Stomach (tissue), 9 donors: ENCODE results near the gene TBPL1. TPM values are rescaled to one million over a fixed set of nuclear protein-coding genes. Genes with fewer than 3 reads are reported as not detected.

Source experiments
- DNase-seq, 2 donors: peaks; one replicate each; pipeline versions ENCODE4 v3.0.0 to v3.0.0-alpha.2; 2013 to 2019
- H3K27ac ChIP-seq, 5 donors: fragments of 200-600 bp in 4 of 5; sonication (generic) in 4 of 5; one replicate each; pipeline ENCODE4 v1.5.1; 2013 to 2019; ENCODE audit warnings: mild to moderate bottlenecking in 1 of 5, moderate library complexity in 1 of 5
- H3K27me3 ChIP-seq, 3 donors: fragments of 200-600 bp; sonication (generic); one replicate each; pipeline ENCODE4 v1.5.1; 2017 to 2019; ENCODE audit warnings: mixed run types in 1 of 3
- H3K36me3 ChIP-seq, 4 donors: fragments of 200-600 bp; sonication (generic); 1 replicate in 3 of 4; 2 replicates in 1 of 4; pipeline ENCODE4 v1.5.1; 2016 to 2019
- H3K4me1 ChIP-seq, 4 donors: fragments of 200-600 bp; sonication (generic); one replicate each; pipeline ENCODE4 v1.5.1; 2016 to 2019
- H3K4me3 ChIP-seq, 4 donors: fragments of 200-600 bp; sonication (generic) in 3 of 4; one replicate each; pipeline ENCODE4 v1.5.1; 2016 to 2019; ENCODE audit warnings: mild to moderate bottlenecking in 1 of 4
- H3K9me3 ChIP-seq, 4 donors: fragments of 200-600 bp; sonication (generic); one replicate each; pipeline ENCODE4 v1.5.1; 2016 to 2019
- EP300 ChIP-seq: sonication (generic); formaldehyde crosslinking; IDR thresholded peaks from one replicate; pipeline ENCODE4 v1.6.1; 2017; ENCODE audit warnings: antibody characterized with exemption
- POLR2A ChIP-seq, 4 donors: fragments of 450-650 bp; IDR thresholded peaks; one replicate each; pipeline ENCODE4 v1.6.1; 2016; ENCODE audit warnings: antibody characterized with exemption in 4 of 4, control low read depth in 2 of 4, mild to moderate bottlenecking in 1 of 4, moderate library complexity in 1 of 4
- POLR2AphosphoS5 ChIP-seq, 3 donors: sonication (generic); formaldehyde crosslinking; IDR thresholded peaks; one replicate each; pipeline ENCODE4 v1.6.1; 2016; ENCODE audit warnings: antibody characterized with exemption in 3 of 3
- WGBS, 5 donors: extraction: QIAGEN DNeasy Blood & Tissue Kit in 3 of 5; methylation state at CpG; one replicate each; pipeline versions ENCODE4 v1.1.5 to v1.1.7; 2013 to 2018; 5-methylcytosine and 5-hydroxymethylcytosine counted together
- intact Hi-C: fragments of 100-400 bp; cut with DNase I; formaldehyde crosslinking; loops from one replicate; pipeline ENCODE4 v1.15.1; 2023; ENCODE audit warnings: low total_unique reads
- polyA plus RNA-seq, 3 donors: library from polyadenylated mRNA; stranded (reverse); fragments of 200-250 nt; gene quantifications; one replicate each; pipeline ENCODE4 v1.2.3, GENCODE V29; 2013
- total RNA-seq, 5 donors: library from RNA; depleted of rRNA; stranded (reverse); fragments of >200 nt; gene quantifications; one replicate each; pipeline versions ENCODE4 v1.1.0 to v1.2.3, GENCODE V29; 2014 to 2016
- TF ChIP-seq, protein P1 (sequence below), 7 experiments: fragments of 450-650 bp in 4 of 7; fragments of 200-600 bp in 3 of 7; sonication (generic) in 3 of 7; IDR thresholded peaks; one replicate each; pipeline ENCODE4 v1.5.1; 2016 to 2019; ENCODE audit warnings: antibody characterized with exemption in 7 of 7, control low read depth in 2 of 7, mild to moderate bottlenecking in 1 of 7
- donor health status: healthy with polysubstance abuse.
- donor health status: Bipolar disorder and iron deficiency.
- donor health status: healthy.

Gene TBPL1
- total and polyA plus RNA-seq, 8 donors: 0.29 to 67.7 (median 17.7) TPM

DNA sequence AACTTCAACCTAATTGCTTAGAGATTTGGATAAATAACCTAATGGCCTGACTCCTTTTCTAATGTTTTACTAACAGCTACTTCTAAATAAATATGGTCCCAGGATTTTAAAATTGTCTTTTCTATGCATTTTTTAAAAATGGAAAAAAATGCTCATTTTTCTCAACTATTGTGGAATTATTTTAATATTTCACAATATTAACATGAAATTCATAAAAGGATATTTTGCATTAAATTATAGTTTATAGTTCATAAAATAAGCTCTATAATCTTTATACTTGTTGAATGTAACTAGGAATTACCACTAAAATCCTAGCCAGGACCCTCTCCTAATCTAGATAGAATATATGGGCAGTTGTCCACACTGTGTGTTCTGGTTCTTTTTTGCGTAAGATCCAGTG, 37.3 kb downstream of the TBPL1 start:
- WGBS, 5 donors: 91 to 100% (median 97%) methylated on average over 1 of the region's 1 CpG
- intact Hi-C loops: no loop called here
- DNase-seq: no peak
- H3K36me3 ChIP-seq: peaks cover 0 to 41% (median 30%) of the 10 kb centered on the region in 4 donors
- no peaks in the 10 kb centered on the region for H3K9me3 ChIP-seq
- peaks cover 0 to 35% (median 18%) of the 10 kb centered on the region in 4 donors for H3K4me1 ChIP-seq
- no peaks in the 10 kb centered on the region for H3K27me3 ChIP-seq
- H3K27ac ChIP-seq: no peak overlapping the region
- TF ChIP-seq, protein P1, sequence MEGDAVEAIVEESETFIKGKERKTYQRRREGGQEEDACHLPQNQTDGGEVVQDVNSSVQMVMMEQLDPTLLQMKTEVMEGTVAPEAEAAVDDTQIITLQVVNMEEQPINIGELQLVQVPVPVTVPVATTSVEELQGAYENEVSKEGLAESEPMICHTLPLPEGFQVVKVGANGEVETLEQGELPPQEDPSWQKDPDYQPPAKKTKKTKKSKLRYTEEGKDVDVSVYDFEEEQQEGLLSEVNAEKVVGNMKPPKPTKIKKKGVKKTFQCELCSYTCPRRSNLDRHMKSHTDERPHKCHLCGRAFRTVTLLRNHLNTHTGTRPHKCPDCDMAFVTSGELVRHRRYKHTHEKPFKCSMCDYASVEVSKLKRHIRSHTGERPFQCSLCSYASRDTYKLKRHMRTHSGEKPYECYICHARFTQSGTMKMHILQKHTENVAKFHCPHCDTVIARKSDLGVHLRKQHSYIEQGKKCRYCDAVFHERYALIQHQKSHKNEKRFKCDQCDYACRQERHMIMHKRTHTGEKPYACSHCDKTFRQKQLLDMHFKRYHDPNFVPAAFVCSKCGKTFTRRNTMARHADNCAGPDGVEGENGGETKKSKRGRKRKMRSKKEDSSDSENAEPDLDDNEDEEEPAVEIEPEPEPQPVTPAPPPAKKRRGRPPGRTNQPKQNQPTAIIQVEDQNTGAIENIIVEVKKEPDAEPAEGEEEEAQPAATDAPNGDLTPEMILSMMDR (IDR thresholded peaks at IDR 0.05): no peak
- TF ChIP-seq POLR2A (IDR thresholded peaks at IDR 0.05): no peak
- TF ChIP-seq POLR2AphosphoS5 (IDR thresholded peaks at IDR 0.05): no peak
- no peak for TF ChIP-seq EP300
- H3K4me3 ChIP-seq: no peak overlapping the region

DNA sequence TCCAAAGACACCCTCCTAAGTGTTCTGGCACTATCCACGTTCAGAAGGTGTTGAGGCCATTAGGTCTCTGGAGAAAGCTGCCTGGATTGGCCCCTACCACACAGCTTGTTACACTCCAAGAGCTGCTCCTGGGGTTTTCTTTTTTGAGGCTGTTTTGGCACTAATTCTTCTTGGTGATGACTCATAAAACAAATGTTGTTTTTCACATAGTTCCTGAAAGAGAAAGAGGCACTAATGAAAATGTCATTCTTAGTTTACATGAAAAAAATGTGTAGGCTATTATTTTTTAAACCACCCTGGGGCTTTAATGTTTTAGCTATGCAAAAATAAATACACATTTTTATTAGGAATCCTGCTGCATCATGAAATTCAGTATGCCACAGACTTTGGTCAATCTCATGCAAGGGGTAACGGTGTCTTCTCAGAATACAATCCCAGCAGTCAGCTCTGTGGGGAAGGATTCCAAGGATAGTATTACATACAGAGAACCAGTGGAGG, 38.1 kb downstream of the TBPL1 start:
- no peaks in the 10 kb centered on the region for H3K9me3 ChIP-seq
- H3K27ac ChIP-seq: peak overlapping the region in 1 of 5 donors; percentile 31
- no peak overlapping the region for H3K4me3 ChIP-seq
- peaks cover 0 to 43% (median 22%) of the 10 kb centered on the region in 4 donors for H3K4me1 ChIP-seq
- 56 to 74% (median 59%) methylated on average over 2 of the region's 2 CpGs for whole genome bisulfite sequencing, 5 donors
- no peak for DNase-seq
- TF ChIP-seq POLR2A (IDR thresholded peaks at IDR 0.05) (no peak), EP300 (no peak), POLR2AphosphoS5 (IDR thresholded peaks at IDR 0.05) (no peak)
- TF ChIP-seq, protein P1 (IDR thresholded peaks at IDR 0.05): no peak
- intact Hi-C loops: no loop called here
- H3K36me3 ChIP-seq: peaks cover 0 to 33% (median 23%) of the 10 kb centered on the region in 4 donors
- H3K27me3 ChIP-seq: no peaks in the 10 kb centered on the region

DNA sequence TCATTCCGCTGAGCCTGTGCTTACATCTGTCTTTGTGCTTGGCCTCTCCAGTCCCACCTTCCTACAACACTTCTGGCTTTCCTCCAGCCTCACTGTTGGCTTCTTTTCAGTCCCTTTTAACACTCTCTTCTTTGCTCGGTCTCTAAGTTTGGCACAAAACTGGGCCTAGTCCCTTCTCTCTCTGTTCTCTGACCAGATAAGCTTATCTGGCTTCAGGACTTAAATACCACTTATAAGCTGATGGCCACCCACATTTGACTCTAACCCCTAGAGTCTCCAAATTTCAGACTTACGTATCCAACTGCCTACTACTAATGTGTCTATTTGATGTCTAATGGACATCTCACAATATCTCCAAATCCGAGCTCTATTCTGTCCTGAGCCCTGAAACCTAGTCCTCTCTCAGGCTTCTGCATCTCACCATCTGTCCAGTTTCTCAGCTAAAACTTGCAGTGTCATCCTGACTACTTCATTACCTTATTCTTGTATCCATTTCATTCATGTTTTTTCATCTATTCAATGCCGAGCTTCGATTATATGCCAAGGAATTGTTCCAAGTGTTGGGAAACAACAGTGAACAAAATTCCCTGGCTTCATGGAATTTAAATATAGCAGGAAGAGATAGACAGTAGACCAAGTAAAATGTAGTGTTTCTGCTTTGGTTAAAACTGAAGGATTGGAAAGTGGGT, 40.1 kb downstream of the TBPL1 start:
- H3K4me1 ChIP-seq: peaks cover 0 to 50% (median 25%) of the 10 kb centered on the region in 4 donors
- DNase-seq: no peak
- no peaks in the 10 kb centered on the region for H3K27me3 ChIP-seq
- H3K4me3 ChIP-seq: no peak overlapping the region
- intact Hi-C loops: no loop called here
- no peaks in the 10 kb centered on the region for H3K9me3 ChIP-seq
- peaks cover 0 to 16% (median 7%) of the 10 kb centered on the region in 4 donors for H3K36me3 ChIP-seq
- H3K27ac ChIP-seq: peak overlapping the region in 2 of 5 donors; percentile 20 to 22
- no peak for TF ChIP-seq POLR2A (IDR thresholded peaks at IDR 0.05)
- no peak for TF ChIP-seq POLR2AphosphoS5 (IDR thresholded peaks at IDR 0.05)
- TF ChIP-seq, protein P1 (IDR thresholded peaks at IDR 0.05): no peak
- no peak for TF ChIP-seq EP300
- WGBS, 5 donors: 57 to 72% (median 66%) methylated on average over 6 of the region's 6 CpGs

DNA sequence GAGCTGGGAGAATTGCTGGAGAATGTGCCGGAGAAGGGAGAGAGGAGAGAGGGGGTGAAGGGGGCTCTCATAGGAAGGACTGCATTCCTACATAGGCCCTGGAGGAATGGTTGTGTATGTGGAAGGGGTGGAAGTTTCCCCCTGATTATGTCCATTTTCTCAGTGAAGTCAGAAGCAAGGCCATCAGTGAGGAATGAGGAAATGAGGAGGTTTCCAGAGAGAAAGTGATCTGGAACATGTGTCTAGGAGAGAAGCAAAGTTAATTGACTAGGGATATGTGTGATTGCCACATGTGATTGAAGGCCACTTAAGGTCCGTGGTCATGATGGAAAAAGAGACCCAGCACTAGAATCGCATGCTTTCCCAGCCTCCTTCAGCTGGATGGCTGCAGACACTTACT, 42.3 kb downstream of the TBPL1 start:
- Histone ChIP-seq H3K36me3 (peaks cover 0 to 7% (median 0%) of the 10 kb centered on the region in 4 donors), H3K9me3 (no peaks in the 10 kb centered on the region), H3K27ac (peak overlapping the region in 2 of 5 donors; percentile 11 to 33), H3K4me1 (peaks cover 0 to 50% (median 25%) of the 10 kb centered on the region in 4 donors), H3K27me3 (no peaks in the 10 kb centered on the region), H3K4me3 (no peak overlapping the region)
- DNase-seq: no peak
- intact Hi-C loops: no loop called here
- TF ChIP-seq EP300 (no peak), POLR2A (IDR thresholded peaks at IDR 0.05) (no peak), POLR2AphosphoS5 (IDR thresholded peaks at IDR 0.05) (no peak)
- TF ChIP-seq, protein P1 (IDR thresholded peaks at IDR 0.05): no peak
- 74 to 85% (median 82%) methylated on average over 3 of the region's 3 CpGs for WGBS, 5 donors
